Peyer's patch (tissue), 4 donors: ENCODE results near the gene CREB1. TPM values are rescaled to one million over a fixed set of nuclear protein-coding genes. Genes with fewer than 3 reads are reported as not detected.

Source experiments
- DNase-seq, 3 donors: peaks; one replicate each; pipeline ENCODE4 v3.0.0-alpha.2; 2017 to 2019
- H3K27ac ChIP-seq, 4 donors: fragments of 200-600 bp; sonication (generic); one replicate each; pipeline ENCODE4 v1.5.1; 2016 to 2019
- H3K27me3 ChIP-seq, 2 donors: fragments of 200-600 bp; sonication (generic); one replicate each; pipeline ENCODE4 v1.5.1; 2019
- H3K36me3 ChIP-seq, 3 donors: fragments of 200-600 bp; sonication (generic); one replicate each; pipeline ENCODE4 v1.5.1; 2016 to 2019
- H3K4me1 ChIP-seq, 4 donors: fragments of 200-600 bp; sonication (generic); one replicate each; pipeline ENCODE4 v1.5.1; 2016 to 2019
- H3K4me3 ChIP-seq, 4 donors: fragments of 200-600 bp; sonication (generic); 1 replicate in 3 of 4; 2 replicates in 1 of 4; pipeline ENCODE4 v1.5.1; 2016 to 2019; ENCODE audit warnings: mild to moderate bottlenecking in 1 of 4
- H3K9me3 ChIP-seq, 4 donors: fragments of 200-600 bp; sonication (generic); one replicate each; pipeline ENCODE4 v1.5.1; 2016 to 2019; ENCODE audit warnings: mild to moderate bottlenecking in 1 of 4
- POLR2A ChIP-seq, 2 donors: fragments of 450-650 bp; IDR thresholded peaks; one replicate each; pipeline ENCODE4 v1.5.1; 2017; ENCODE audit warnings: antibody characterized with exemption in 2 of 2, mild to moderate bottlenecking in 2 of 2, moderate library complexity in 2 of 2
- total RNA-seq, 4 donors: library from RNA; depleted of rRNA; stranded (reverse); fragments of >200 nt; gene quantifications; one replicate each; pipeline ENCODE4 v1.1.0, GENCODE V29; 2016
- TF ChIP-seq, protein P1 (sequence below), 6 experiments: fragments of 450-650 bp in 4 of 6; fragments of 200-600 bp in 2 of 6; sonication (generic) in 1 of 6; IDR thresholded peaks; one replicate each; pipeline ENCODE4 v1.5.1; 2017 to 2019; ENCODE audit warnings: antibody characterized with exemption in 6 of 6, mild to moderate bottlenecking in 3 of 6, moderate library complexity in 1 of 6

The CREB1 gene
- total RNA-seq, 4 donors from 2014 or later: 27.9 to 97.4 (median 54.6) TPM

DNA sequence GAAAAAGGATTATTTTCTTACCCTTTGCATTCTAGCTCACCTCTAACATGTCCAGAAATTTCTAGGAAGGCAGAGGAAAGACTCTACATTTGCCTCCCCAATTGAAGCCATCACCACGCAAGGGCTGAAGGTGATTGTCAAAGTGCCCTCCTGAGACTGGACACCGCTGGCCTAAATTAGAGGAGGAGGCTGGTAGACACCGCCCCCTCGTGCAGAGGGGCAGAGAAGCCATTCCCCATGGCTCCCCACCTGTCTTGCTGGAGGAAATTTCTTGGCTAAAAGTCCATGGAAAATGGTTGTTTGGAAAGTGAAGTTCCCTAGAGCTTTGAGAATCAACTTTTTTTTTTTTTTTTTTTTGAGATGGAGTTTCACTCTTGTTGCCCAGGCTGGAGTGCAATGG, 31.3 kb upstream of the CREB1 start:
- TF ChIP-seq, protein P1, sequence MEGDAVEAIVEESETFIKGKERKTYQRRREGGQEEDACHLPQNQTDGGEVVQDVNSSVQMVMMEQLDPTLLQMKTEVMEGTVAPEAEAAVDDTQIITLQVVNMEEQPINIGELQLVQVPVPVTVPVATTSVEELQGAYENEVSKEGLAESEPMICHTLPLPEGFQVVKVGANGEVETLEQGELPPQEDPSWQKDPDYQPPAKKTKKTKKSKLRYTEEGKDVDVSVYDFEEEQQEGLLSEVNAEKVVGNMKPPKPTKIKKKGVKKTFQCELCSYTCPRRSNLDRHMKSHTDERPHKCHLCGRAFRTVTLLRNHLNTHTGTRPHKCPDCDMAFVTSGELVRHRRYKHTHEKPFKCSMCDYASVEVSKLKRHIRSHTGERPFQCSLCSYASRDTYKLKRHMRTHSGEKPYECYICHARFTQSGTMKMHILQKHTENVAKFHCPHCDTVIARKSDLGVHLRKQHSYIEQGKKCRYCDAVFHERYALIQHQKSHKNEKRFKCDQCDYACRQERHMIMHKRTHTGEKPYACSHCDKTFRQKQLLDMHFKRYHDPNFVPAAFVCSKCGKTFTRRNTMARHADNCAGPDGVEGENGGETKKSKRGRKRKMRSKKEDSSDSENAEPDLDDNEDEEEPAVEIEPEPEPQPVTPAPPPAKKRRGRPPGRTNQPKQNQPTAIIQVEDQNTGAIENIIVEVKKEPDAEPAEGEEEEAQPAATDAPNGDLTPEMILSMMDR (IDR thresholded peaks at IDR 0.05): no peak
- no peak for TF ChIP-seq POLR2A (IDR thresholded peaks at IDR 0.05)
- H3K9me3 ChIP-seq: no peaks in the 10 kb centered on the region
- H3K27ac ChIP-seq: no peak overlapping the region

DNA sequence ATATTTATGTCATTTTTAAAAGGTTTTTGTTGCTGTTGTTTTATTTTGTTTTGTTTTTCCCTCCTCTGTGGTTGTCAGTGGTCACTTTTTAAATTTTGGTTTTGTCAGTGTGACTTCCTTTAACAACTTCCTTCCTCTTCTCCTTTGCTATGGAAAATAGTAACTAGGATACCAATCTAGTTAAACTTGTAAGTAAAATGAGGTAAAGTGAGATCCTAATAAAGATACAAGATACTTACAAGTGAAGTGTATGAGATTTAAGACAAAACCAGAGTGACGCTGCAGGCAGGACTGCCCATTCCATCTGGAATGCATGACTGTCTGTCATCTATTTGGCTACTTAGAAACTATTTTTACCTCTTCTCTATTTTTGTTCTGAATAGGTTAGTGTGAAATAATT, 30.6 kb upstream of the CREB1 start:
- peaks cover 0 to 6% (median 0%) of the 10 kb centered on the region in 4 donors for H3K4me1 ChIP-seq
- H3K36me3 ChIP-seq: no peaks in the 10 kb centered on the region
- H3K27ac ChIP-seq: no peak overlapping the region
- no peak overlapping the region for H3K4me3 ChIP-seq
- TF ChIP-seq, protein P1 (IDR thresholded peaks at IDR 0.05): no peak
- TF ChIP-seq POLR2A (IDR thresholded peaks at IDR 0.05): no peak
- no peak for DNase-seq
- no peaks in the 10 kb centered on the region for H3K9me3 ChIP-seq
- no peaks in the 10 kb centered on the region for H3K27me3 ChIP-seq

More for the DNA sequence above, 31.3 kb upstream of the CREB1 start:
- Histone ChIP-seq H3K27me3 (no peaks in the 10 kb centered on the region), H3K4me3 (no peak overlapping the region), H3K4me1 (peaks cover 0 to 6% (median 0%) of the 10 kb centered on the region in 4 donors), H3K36me3 (no peaks in the 10 kb centered on the region)
- DNase-seq: no peak

DNA sequence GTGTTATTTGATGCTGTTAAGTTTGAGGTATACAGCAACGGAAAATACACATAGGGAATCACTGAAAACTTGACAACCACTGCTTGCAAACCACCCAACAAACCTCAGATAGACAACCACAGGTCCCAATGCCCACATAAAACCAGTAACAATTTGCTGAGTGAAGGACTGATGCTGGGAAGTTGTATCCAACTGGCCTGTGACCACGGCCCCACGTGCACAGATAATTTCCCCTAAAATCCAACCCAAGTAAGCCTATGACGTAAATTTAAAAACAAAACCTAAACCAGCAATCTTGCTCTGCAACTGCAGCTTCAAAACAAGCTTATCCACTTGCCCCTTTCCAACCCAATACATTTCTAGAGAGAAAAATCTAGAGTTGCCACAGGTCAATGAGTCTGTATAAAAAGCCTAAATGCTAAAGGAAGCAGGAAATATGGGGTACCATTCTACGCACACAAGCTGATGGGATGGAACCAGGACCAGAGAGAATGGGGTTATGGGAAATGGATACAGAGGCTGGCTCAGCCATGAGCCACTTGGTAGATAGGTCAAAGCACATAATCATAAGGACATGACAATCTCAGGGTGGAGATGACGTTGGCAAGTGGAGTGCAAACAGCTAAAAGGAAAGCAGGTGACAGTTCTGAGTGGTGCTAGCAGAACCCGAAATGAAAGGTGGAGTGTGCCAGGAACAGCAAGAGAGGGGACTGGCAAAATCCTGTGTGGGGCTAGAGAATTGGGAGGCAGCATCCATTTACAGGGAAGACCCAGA, 27.8 kb upstream of the CREB1 start:
- H3K4me1 ChIP-seq: peaks cover 0 to 6% (median 0%) of the 10 kb centered on the region in 4 donors
- H3K36me3 ChIP-seq: no peaks in the 10 kb centered on the region
- no peaks in the 10 kb centered on the region for H3K9me3 ChIP-seq
- no peak for DNase-seq
- no peaks in the 10 kb centered on the region for H3K27me3 ChIP-seq
- H3K27ac ChIP-seq: peak overlapping the region in 1 of 4 donors; percentile 3
- TF ChIP-seq, protein P1 (IDR thresholded peaks at IDR 0.05): no peak
- TF ChIP-seq POLR2A (IDR thresholded peaks at IDR 0.05): no peak
- H3K4me3 ChIP-seq: no peak overlapping the region

DNA sequence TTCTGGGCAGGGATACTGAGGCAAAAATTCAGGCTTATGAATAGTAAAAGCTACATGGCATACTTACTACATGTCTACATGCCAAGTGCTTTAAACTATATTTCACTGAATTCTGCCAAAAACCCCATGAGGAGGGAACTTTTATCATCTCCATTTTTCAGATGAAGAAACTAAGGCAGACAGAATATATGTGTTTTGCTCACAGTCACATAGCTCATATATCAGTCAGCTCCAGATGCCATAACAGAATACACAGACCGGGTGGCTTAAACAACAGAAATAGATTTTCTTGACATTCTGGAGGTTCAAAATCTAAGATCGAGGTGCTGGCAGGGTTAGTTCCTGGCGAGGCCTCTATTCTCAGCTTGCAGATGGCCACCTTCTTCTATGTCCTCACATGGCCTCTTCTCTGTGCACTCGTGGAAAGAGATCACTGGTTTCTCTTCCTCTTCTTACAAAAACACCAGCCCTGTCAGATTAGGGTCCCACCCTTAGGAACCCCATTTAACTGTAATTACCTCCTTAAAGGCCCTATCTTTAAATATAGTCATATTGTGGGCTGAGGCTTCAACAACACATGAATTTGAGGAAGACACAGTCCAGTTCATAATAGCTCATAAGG, 27.1 kb upstream of the CREB1 start:
- Histone ChIP-seq H3K4me1 (peaks cover 0 to 6% (median 0%) of the 10 kb centered on the region in 4 donors), H3K9me3 (no peaks in the 10 kb centered on the region), H3K27me3 (no peaks in the 10 kb centered on the region), H3K27ac (peak overlapping the region in 2 of 4 donors; percentile 2 to 3), H3K4me3 (no peak overlapping the region), H3K36me3 (no peaks in the 10 kb centered on the region)
- DNase-seq: no peak
- TF ChIP-seq, protein P1 (IDR thresholded peaks at IDR 0.05): no peak
- no peak for TF ChIP-seq POLR2A (IDR thresholded peaks at IDR 0.05)

DNA sequence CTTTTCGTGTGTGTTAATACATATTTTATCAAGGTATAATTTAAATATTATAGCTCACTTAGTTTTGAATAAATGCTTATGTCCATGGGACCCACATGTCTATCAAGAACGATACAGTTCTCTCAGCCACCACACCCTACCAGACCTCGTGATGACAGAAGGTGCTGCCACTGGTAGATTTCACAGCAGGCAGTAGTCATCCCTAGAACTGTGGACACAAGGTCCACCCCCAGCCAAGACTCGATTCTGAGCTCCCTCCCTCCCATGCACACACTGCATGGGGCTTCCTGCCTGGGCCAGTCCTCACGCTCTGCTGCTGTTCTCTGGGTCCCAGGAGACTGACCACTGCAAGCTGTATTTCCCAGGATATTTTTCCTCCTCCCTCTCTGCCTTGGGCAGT, 26.5 kb upstream of the CREB1 start:
- peak overlapping the region in 1 of 4 donors; percentile 2 for H3K27ac ChIP-seq
- TF ChIP-seq, protein P1 (IDR thresholded peaks at IDR 0.05): no peak
- no peak for TF ChIP-seq POLR2A (IDR thresholded peaks at IDR 0.05)
- H3K4me1 ChIP-seq: peaks cover 0 to 6% (median 0%) of the 10 kb centered on the region in 4 donors
- no peak overlapping the region for H3K4me3 ChIP-seq
- no peaks in the 10 kb centered on the region for H3K36me3 ChIP-seq
- no peaks in the 10 kb centered on the region for H3K27me3 ChIP-seq
- no peak for DNase-seq
- H3K9me3 ChIP-seq: no peaks in the 10 kb centered on the region
